Left colon (tissue), 2 donors: Measurements from ENCODE around the gene SLC22A12. TPM values are rescaled to one million over a fixed set of nuclear protein-coding genes. Genes with fewer than 3 reads are reported as not detected.
"Not testable (repeated sequence)": the region's sequence is repeated elsewhere in the genome, so short reads cannot be mapped to it uniquely, and the experiment has no call there.

ENCODE experiments used
- ATAC-seq: fragments of 200-7000 bp; cut with Tn5 transposase; one replicate; pipeline ENCODE4 v1.9.1; 2020; ENCODE audit warnings: mild to moderate bottlenecking, moderate library complexity
- DNase-seq, 2 donors: peaks; one replicate each; pipeline ENCODE4 v3.0.0-alpha.2; 2020
- intact Hi-C, 2 donors: fragments of 100-400 bp; cut with DNase I in 1 of 2; cut with micrococcal nuclease in 1 of 2; formaldehyde crosslinking; loops; one replicate each; pipeline versions ENCODE4 v1.11.2 to v1.14.0; 2022; cut with DNase I, micrococcal nuclease
- total RNA-seq, 2 donors: library from RNA; stranded (reverse); fragmentation: NEBNext Ultra II Directional; extraction: Animal tissue kit (Norgen Biotek cat#: 25700); gene quantifications; one replicate each; pipeline ENCODE4 v1.2.1, GENCODE V29; 2021
- donor health status: DM: no; HTN: no; CAD: no.
- donor health status: DM: yes; HTN: yes; CAD: no.

The SLC22A12 gene
- total RNA-seq, 2 donors from 2014 or later = not detected

GRCh38 chr11:64581057-64581523 is 9.9 kb upstream of the SLC22A12 start:
- intact Hi-C loops = no loop called here

GRCh38 chr11:64582885-64583284 is 8.1 kb upstream of the SLC22A12 start:
- intact Hi-C loops = no loop called here
- ATAC-seq (no peak), DNase-seq (no peak)

More at GRCh38 chr11:64581057-64581523, 9.9 kb upstream of the SLC22A12 start:
- peak; percentile 38 for ATAC-seq
- no peak for DNase-seq

GRCh38 chr11:64583296-64584262 is 7.4 kb upstream of the SLC22A12 start:
- no peak for ATAC-seq
- intact Hi-C loops = no loop called here
- no peak for DNase-seq

GRCh38 chr11:64585150-64585549 is 5.9 kb upstream of the SLC22A12 start:
- ATAC-seq (no peak), DNase-seq (no peak)
- intact Hi-C loops = no loop called here

GRCh38 chr11:64586366-64586765 is 4.7 kb upstream of the SLC22A12 start:
- intact Hi-C loops = no loop called here
- ATAC-seq (no peak), DNase-seq (no peak)

GRCh38 chr11:64588701-64589100 is 2.3 kb upstream of the SLC22A12 start:
- intact Hi-C loops = no loop called here
- DNase-seq (no peak), ATAC-seq (no peak)

GRCh38 chr11:64591257-64592233 is 525 bp downstream of the SLC22A12 start:
- DNase-seq (no peak), ATAC-seq (no peak)
- intact Hi-C loops = no loop called here

- DNase-seq = no peak
- intact Hi-C loops = no loop called here
Observed at GRCh38 chr11:64592234-64592615, 1.2 kb downstream of the SLC22A12 start.

GRCh38 chr11:64592656-64593055 is 1.6 kb downstream of the SLC22A12 start:
- ATAC-seq (no peak), DNase-seq (no peak)
- intact Hi-C loops = no loop called here

More at GRCh38 chr11:64592234-64592615, 1.2 kb downstream of the SLC22A12 start:
- ATAC-seq = no peak

- DNase-seq (no peak), ATAC-seq (no peak)
- intact Hi-C loops = no loop called here
Observed at GRCh38 chr11:64593156-64594105, 2.4 kb downstream of the SLC22A12 start.

GRCh38 chr11:64594159-64594939 is 3.3 kb downstream of the SLC22A12 start:
- no peak for ATAC-seq
- intact Hi-C loops = no loop called here
- DNase-seq = no peak

- ATAC-seq, DNase-seq, intact Hi-C loops: not testable (repeated sequence)
Observed at GRCh38 chr11:64595922-64596321, 4.9 kb downstream of the SLC22A12 start.

GRCh38 chr11:64597671-64598101 is 6.7 kb downstream of the SLC22A12 start:
- no peak for ATAC-seq
- DNase-seq = no peak
- intact Hi-C loops = no loop called here

GRCh38 chr11:64598106-64598796 is 7.2 kb downstream of the SLC22A12 start:
- intact Hi-C loops = no loop called here
- ATAC-seq = no peak
- DNase-seq = no peak

- intact Hi-C loops = no loop called here
- DNase-seq (no peak), ATAC-seq (no peak)
Observed at GRCh38 chr11:64598797-64599697, 8.0 kb downstream of the SLC22A12 start.

- DNase-seq = no peak
- intact Hi-C loops = no loop called here
- no peak for ATAC-seq
Observed at GRCh38 chr11:64599698-64600211, 8.7 kb downstream of the SLC22A12 start.
